Breast epithelium (tissue), 3 donors: ENCODE measurements around the gene JMJD8.

ENCODE experiments used
- CTCF ChIP-seq, 3 donors: fragments of 450-650 bp; IDR thresholded peaks; one replicate each; pipeline ENCODE4 v1.5.1; 2016 to 2017; ENCODE audit warnings: antibody characterized with exemption in 3 of 3, mild to moderate bottlenecking in 3 of 3, moderate library complexity in 3 of 3
- POLR2A ChIP-seq: fragments of 450-650 bp; IDR thresholded peaks from one replicate; pipeline ENCODE4 v1.6.1; 2016; ENCODE audit warnings: antibody characterized with exemption, mild to moderate bottlenecking, moderate library complexity
- POLR2AphosphoS5 ChIP-seq, 3 donors: sonication (generic); formaldehyde crosslinking; IDR thresholded peaks; one replicate each; pipeline ENCODE4 v1.6.1; 2017; ENCODE audit warnings: antibody characterized with exemption in 3 of 3

- TF ChIP-seq POLR2AphosphoS5 (IDR thresholded peaks at IDR 0.05) (peak; percentile 68 to 85 (median 76)), CTCF (IDR thresholded peaks at IDR 0.05) (peak in 1 of 3 donors; percentile 25), POLR2A (no peak)
Measured at GRCh38 chr16:636206-637080, 47.7 kb downstream of the JMJD8 start, which contains the start of gene METTL26.
